ENCODE data around the gene CCDC92.

- TF ChIP-seq, protein P1, sequence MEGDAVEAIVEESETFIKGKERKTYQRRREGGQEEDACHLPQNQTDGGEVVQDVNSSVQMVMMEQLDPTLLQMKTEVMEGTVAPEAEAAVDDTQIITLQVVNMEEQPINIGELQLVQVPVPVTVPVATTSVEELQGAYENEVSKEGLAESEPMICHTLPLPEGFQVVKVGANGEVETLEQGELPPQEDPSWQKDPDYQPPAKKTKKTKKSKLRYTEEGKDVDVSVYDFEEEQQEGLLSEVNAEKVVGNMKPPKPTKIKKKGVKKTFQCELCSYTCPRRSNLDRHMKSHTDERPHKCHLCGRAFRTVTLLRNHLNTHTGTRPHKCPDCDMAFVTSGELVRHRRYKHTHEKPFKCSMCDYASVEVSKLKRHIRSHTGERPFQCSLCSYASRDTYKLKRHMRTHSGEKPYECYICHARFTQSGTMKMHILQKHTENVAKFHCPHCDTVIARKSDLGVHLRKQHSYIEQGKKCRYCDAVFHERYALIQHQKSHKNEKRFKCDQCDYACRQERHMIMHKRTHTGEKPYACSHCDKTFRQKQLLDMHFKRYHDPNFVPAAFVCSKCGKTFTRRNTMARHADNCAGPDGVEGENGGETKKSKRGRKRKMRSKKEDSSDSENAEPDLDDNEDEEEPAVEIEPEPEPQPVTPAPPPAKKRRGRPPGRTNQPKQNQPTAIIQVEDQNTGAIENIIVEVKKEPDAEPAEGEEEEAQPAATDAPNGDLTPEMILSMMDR (IDR thresholded peaks at IDR 0.05; ENCODE audit: low read depth, low read length, poor library complexity, severe bottlenecking), result no peak
- no peak for TF ChIP-seq EZH2phosphoT487 (IDR thresholded peaks at IDR 0.05; ENCODE audit: borderline replicate concordance, low read length)
Measured at GRCh38 chr12:123931686-123932321, 40.8 kb downstream of the CCDC92 start.
